Raji (cell line): ENCODE measurements around the gene TMEM87A.

Experiments used
- POLR2A ChIP-seq: IDR thresholded peaks from 2 replicates; pipeline ENCODE4 v1.6.1; 2011; ENCODE audit warnings: low read depth, low read length, control low read depth; ENCODE audit not compliant: insufficient read depth

Gene TMEM87A

GRCh38 chr15:42272939-42273899, at the start of gene TMEM87A, which contains the start of gene GANC:
TMEM87A (minus strand) TSS chr15:42273433; CDS start chr15:42273398, 35 bp downstream.
GANC (plus strand) TSS chr15:42273201; CDS start chr15:42274482, 1,281 bp downstream.
- peak; percentile 92 for TF ChIP-seq POLR2A

- no peak for TF ChIP-seq POLR2A
These were observed 46.0 kb upstream of the TMEM87A start for GRCh38 chr15:42319206-42319605.

GRCh38 chr15:42315521-42315920, 42.3 kb upstream of the TMEM87A start:
- TF ChIP-seq POLR2A, result no peak

GRCh38 chr15:42314818-42315217, 41.6 kb upstream of the TMEM87A start:
- no peak for TF ChIP-seq POLR2A

- no peak for TF ChIP-seq POLR2A
These were observed 40.2 kb upstream of the TMEM87A start for GRCh38 chr15:42313463-42313862.

- TF ChIP-seq POLR2A, result no peak
These were observed 33.4 kb upstream of the TMEM87A start for GRCh38 chr15:42306681-42307080.

GRCh38 chr15:42289166-42289565, 15.9 kb upstream of the TMEM87A start:
- TF ChIP-seq POLR2A, result no peak

GRCh38 chr15:42287931-42288330, 14.7 kb upstream of the TMEM87A start:
- no peak for TF ChIP-seq POLR2A

- TF ChIP-seq POLR2A, result no peak
These were observed 13.3 kb upstream of the TMEM87A start for GRCh38 chr15:42286445-42287029.

- no peak for TF ChIP-seq POLR2A
These were observed 11.8 kb upstream of the TMEM87A start for GRCh38 chr15:42285034-42285433.

GRCh38 chr15:42284551-42284950, 11.3 kb upstream of the TMEM87A start:
- TF ChIP-seq POLR2A, result no peak

- TF ChIP-seq POLR2A, result no peak
These were observed 10.4 kb upstream of the TMEM87A start for GRCh38 chr15:42283671-42284070.

- no peak for TF ChIP-seq POLR2A
These were observed 9.7 kb upstream of the TMEM87A start for GRCh38 chr15:42282926-42283325.

GRCh38 chr15:42282344-42282743, 9.1 kb upstream of the TMEM87A start:
- no peak for TF ChIP-seq POLR2A

- no peak for TF ChIP-seq POLR2A
These were observed 6.0 kb upstream of the TMEM87A start for GRCh38 chr15:42279234-42279723.

- TF ChIP-seq POLR2A, result no peak
These were observed 3.5 kb upstream of the TMEM87A start for GRCh38 chr15:42276762-42277161.
